Suprapubic skin (tissue), 4 donors: Measurements from ENCODE around the gene DRC3. TPM values are rescaled to one million over a fixed set of nuclear protein-coding genes. Genes with fewer than 3 reads are reported as not detected.

ENCODE experiments used
- DNase-seq, 2 donors: peaks; one replicate each; pipeline ENCODE4 v3.0.0-alpha.2; 2019; ENCODE audit warnings: low spot score in 2 of 2
- H3K27ac ChIP-seq: fragments of 200-600 bp; sonication (generic); one replicate; pipeline ENCODE4 v1.5.1; 2019
- H3K27me3 ChIP-seq: fragments of 200-600 bp; sonication (generic); one replicate; pipeline ENCODE4 v1.5.1; 2019
- H3K36me3 ChIP-seq: fragments of 200-600 bp; sonication (generic); one replicate; pipeline ENCODE4 v1.5.1; 2019
- H3K4me1 ChIP-seq: fragments of 200-600 bp; sonication (generic); one replicate; pipeline ENCODE4 v1.5.1; 2019
- H3K4me3 ChIP-seq: fragments of 200-600 bp; sonication (generic); one replicate; pipeline ENCODE4 v1.5.1; 2019; ENCODE audit warnings: mild to moderate bottlenecking
- H3K9me3 ChIP-seq: fragments of 200-600 bp; sonication (generic); one replicate; pipeline ENCODE4 v1.5.1; 2019
- EP300 ChIP-seq: sonication (generic); formaldehyde crosslinking; IDR thresholded peaks from one replicate; pipeline ENCODE4 v1.6.1; 2017; ENCODE audit warnings: antibody characterized with exemption
- POLR2A ChIP-seq, 2 donors: fragments of 450-650 bp; IDR thresholded peaks; one replicate each; pipeline ENCODE4 v1.6.1; 2017; ENCODE audit warnings: antibody characterized with exemption in 2 of 2, mild to moderate bottlenecking in 2 of 2, moderate library complexity in 2 of 2
- POLR2AphosphoS5 ChIP-seq, 3 donors: sonication (generic); formaldehyde crosslinking; IDR thresholded peaks; one replicate each; pipeline ENCODE4 v1.6.1; 2017; ENCODE audit warnings: antibody characterized with exemption in 3 of 3
- WGBS: methylation state at CpG from one replicate; pipeline ENCODE4 v1.1.5; 2018; 5-methylcytosine and 5-hydroxymethylcytosine counted together
- total RNA-seq, 4 donors: library from RNA; depleted of rRNA; stranded (reverse); fragments of >200 nt; gene quantifications; one replicate each; pipeline ENCODE4 v1.1.0, GENCODE V29; 2016
- TF ChIP-seq, protein P1 (sequence below), 2 donors: fragments of 200-600 bp in 1 of 2; fragments of 450-650 bp in 1 of 2; sonication (generic) in 1 of 2; IDR thresholded peaks; one replicate each; pipeline ENCODE4 v1.5.1; 2016 to 2019; ENCODE audit warnings: antibody characterized with exemption in 2 of 2, mild to moderate bottlenecking in 1 of 2, moderate library complexity in 1 of 2

Gene DRC3, protein sequence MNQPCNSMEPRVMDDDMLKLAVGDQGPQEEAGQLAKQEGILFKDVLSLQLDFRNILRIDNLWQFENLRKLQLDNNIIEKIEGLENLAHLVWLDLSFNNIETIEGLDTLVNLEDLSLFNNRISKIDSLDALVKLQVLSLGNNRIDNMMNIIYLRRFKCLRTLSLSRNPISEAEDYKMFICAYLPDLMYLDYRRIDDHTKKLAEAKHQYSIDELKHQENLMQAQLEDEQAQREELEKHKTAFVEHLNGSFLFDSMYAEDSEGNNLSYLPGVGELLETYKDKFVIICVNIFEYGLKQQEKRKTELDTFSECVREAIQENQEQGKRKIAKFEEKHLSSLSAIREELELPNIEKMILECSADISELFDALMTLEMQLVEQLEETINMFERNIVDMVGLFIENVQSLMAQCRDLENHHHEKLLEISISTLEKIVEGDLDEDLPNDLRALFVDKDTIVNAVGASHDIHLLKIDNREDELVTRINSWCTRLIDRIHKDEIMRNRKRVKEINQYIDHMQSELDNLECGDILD
- total RNA-seq, result 10 to 100 TPM in 1 of 4 donors, 1 to 10 TPM in 3; 2.0 to 10.6 (median 5.5) TPM

DNA sequence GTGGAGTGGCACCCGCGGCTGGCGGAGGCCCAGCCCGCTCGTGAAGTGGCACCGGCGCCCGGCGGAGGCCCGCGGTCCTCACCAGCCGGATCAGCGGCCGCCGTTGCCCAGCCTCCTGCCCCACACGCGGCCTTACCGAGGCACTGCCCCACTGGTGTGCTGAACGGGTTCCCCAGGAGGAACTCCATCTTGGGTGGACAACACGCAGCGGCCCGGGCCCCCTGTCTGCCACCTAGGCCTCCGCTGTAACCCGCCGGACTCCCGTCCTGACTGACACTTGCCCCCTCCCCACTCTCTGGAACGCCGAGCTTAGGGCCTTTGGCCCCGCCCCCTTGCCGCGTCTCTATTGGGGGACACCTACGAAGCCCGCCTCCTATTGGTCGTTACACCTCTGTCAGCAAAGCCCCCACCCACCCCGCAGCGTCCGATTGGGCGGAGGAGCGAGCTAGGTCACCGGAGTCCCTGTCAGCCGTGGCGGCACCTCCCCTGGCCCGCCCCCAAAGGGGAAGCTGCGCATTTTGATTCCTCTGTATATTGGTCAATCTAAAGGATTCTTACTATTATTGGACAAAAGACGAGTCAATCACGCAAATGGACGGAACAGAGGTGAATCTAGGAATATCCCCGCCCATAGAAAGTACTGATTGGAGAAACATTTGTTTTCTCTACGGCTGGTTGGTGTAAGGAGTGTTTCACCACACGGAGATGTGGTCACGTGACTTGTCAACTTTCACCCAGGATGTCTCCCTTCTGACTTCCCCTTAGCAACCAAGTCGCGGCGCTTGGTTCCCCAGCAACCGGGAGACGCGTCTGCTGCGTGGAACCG lies at the start of gene DRC3, which contains the start of gene TOM1L2:
TSS of gene DRC3 (plus strand) at position 737 of the 826 bp plus-strand sequence. CDS start 4,737 bp downstream, outside the sequence.
TSS of gene TOM1L2 (minus strand) at position 275 of the 826 bp plus-strand sequence. CDS start at position 188, 87 bp downstream.
- no peaks in the 10 kb centered on the region for H3K36me3 ChIP-seq
- peak; percentile 100 for DNase-seq
- peak within 1 kb of the TSS; percentile 78 for H3K4me3 ChIP-seq
- no peaks in the 10 kb centered on the region for H3K27me3 ChIP-seq
- peak within 1 kb of the TSS; percentile 93 for H3K27ac ChIP-seq
- WGBS, result under 1% methylated on average over 43 of the region's 59 CpGs
- peaks cover 45% of the 10 kb centered on the region for H3K4me1 ChIP-seq
- TF ChIP-seq POLR2A (IDR thresholded peaks at IDR 0.05), result peak; percentile 59 to 81
- TF ChIP-seq POLR2AphosphoS5 (IDR thresholded peaks at IDR 0.05), result peak in 2 of 3 donors; percentile 28 to 87
- no peak for TF ChIP-seq EP300
- H3K9me3 ChIP-seq, result no peaks in the 10 kb centered on the region

DNA sequence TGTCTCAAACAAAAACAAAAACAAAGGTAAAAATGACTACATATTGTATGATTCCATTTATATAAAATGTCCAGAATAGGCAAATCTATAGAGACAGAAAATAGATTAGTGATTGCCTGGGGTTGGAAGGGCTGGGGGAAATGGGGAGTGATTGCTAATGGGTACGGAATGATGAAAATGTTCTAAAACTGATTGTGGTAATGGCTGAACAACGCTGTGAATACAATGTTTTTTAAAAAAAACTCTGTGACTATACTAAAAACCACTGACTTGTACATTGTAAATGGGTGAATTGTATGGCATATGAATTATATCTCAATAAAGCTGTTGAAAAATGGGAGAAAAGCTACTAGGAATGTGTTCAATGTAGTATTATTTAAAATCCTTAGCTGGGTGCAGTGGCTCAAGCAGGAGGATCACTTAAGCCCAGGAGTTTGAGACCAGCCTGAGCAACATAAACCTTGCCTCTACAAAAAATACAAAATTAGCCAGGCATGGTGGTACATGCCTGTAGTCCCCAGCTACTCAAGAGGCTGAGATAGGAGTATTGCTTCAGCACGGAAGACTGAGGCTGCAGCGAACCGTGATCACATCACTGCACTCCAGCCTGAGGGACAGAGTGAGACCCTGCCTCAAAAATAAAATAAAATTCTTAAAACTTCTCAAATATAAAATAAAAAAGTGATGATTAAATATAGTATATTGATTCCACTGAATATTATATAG lies 48.4 kb upstream of the DRC3 start:
- no peaks in the 10 kb centered on the region for H3K27me3 ChIP-seq
- no peak for DNase-seq
- peaks cover 59% of the 10 kb centered on the region for H3K4me1 ChIP-seq
- H3K4me3 ChIP-seq, result no peak overlapping the region
- TF ChIP-seq EP300, result no peak
- WGBS, result 94% methylated on average over 5 of the region's 5 CpGs
- H3K36me3 ChIP-seq, result no peaks in the 10 kb centered on the region
- H3K9me3 ChIP-seq, result no peaks in the 10 kb centered on the region
- no peak overlapping the region for H3K27ac ChIP-seq

DNA sequence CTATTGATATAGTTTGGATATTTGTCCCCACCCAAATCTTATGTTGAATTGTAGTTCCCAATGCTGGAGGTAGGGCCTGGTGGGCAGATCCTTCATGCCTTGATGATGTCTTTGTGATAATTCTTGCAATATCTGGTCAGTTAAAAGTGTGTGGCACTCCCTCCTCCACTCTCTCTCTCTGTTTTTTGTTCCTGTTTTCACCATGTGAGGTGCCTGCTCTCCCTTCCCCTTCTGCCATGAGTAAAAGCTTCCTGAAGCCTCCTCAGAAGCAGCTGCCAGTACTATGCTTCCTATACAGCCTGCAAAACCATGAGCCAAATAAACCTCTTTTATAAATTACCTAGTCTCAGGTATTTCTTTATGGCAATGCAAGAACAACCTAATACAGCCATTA lies 47.8 kb upstream of the DRC3 start:
- Histone ChIP-seq H3K27ac (no peak overlapping the region), H3K27me3 (no peaks in the 10 kb centered on the region), H3K9me3 (no peaks in the 10 kb centered on the region), H3K36me3 (no peaks in the 10 kb centered on the region), H3K4me1 (peaks cover 59% of the 10 kb centered on the region), H3K4me3 (no peak overlapping the region)
- TF ChIP-seq POLR2A (IDR thresholded peaks at IDR 0.05) (no peak), EP300 (no peak), POLR2AphosphoS5 (IDR thresholded peaks at IDR 0.05) (no peak)
- TF ChIP-seq, protein P1, sequence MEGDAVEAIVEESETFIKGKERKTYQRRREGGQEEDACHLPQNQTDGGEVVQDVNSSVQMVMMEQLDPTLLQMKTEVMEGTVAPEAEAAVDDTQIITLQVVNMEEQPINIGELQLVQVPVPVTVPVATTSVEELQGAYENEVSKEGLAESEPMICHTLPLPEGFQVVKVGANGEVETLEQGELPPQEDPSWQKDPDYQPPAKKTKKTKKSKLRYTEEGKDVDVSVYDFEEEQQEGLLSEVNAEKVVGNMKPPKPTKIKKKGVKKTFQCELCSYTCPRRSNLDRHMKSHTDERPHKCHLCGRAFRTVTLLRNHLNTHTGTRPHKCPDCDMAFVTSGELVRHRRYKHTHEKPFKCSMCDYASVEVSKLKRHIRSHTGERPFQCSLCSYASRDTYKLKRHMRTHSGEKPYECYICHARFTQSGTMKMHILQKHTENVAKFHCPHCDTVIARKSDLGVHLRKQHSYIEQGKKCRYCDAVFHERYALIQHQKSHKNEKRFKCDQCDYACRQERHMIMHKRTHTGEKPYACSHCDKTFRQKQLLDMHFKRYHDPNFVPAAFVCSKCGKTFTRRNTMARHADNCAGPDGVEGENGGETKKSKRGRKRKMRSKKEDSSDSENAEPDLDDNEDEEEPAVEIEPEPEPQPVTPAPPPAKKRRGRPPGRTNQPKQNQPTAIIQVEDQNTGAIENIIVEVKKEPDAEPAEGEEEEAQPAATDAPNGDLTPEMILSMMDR (IDR thresholded peaks at IDR 0.05), result no peak
- DNase-seq, result no peak

DNA sequence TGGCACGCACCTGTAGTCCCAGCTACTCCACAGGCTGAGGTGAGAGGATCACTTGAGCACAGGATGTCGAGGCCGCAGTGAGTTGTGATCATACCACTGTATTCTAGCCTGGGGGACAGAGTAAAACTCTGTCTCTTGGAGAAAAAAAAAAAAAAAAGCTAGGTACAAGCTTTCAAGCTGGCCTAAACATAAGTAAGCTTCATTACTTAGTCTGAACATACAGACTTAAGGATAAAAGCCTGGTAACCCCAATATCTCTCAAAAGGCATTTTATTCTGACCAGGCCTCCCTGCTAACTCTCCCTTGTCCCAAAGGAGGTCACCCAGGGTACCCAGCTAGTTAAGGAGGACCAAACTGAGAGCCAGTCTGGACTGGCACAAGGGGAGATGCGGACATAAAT lies 46.6 kb upstream of the DRC3 start:
- Histone ChIP-seq H3K36me3 (no peaks in the 10 kb centered on the region), H3K27me3 (no peaks in the 10 kb centered on the region), H3K4me3 (no peak overlapping the region), H3K9me3 (no peaks in the 10 kb centered on the region), H3K27ac (no peak overlapping the region), H3K4me1 (peaks cover 51% of the 10 kb centered on the region)
- DNase-seq, result no peak
- WGBS, result 66% methylated on average over 4 of the region's 4 CpGs
- TF ChIP-seq EP300 (no peak), POLR2A (IDR thresholded peaks at IDR 0.05) (no peak), POLR2AphosphoS5 (IDR thresholded peaks at IDR 0.05) (no peak)
- TF ChIP-seq, protein P1 (IDR thresholded peaks at IDR 0.05), result no peak

DNA sequence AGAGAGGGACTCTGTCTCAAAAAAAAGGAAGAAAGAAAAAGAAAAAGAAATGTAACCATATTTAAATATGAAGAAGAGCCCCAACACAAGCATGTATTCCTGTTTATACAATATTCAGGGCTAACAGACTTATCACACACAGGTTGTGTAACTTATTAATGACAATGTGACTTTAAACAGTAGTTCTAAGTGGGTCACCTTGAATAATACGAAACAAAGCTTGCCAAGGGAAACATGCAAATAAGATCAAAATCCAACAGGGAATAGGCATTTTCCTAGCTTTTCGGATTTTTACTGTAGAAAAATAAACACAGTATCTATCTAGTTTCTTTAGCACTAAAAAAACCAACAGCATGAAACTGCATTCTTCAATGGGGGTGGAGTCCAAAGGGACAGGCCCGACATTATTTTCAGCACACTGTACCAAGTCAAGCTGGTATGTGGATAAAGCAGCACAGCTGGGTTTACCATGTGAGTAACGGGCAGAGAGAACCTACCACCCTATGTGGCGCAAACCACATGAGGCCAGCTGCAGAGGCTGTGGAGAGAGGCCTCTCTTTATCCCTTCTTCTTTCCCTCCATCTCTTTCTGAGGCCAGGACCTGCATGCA lies 45.7 kb upstream of the DRC3 start:
- TF ChIP-seq EP300 (no peak), POLR2AphosphoS5 (IDR thresholded peaks at IDR 0.05) (no peak), POLR2A (IDR thresholded peaks at IDR 0.05) (no peak)
- TF ChIP-seq, protein P1 (IDR thresholded peaks at IDR 0.05), result no peak
- no peaks in the 10 kb centered on the region for H3K9me3 ChIP-seq
- no peak overlapping the region for H3K4me3 ChIP-seq
- WGBS, result 61% methylated on average over 5 of the region's 5 CpGs
- H3K4me1 ChIP-seq, result peaks cover 42% of the 10 kb centered on the region
- H3K36me3 ChIP-seq, result no peaks in the 10 kb centered on the region
- H3K27ac ChIP-seq, result no peak overlapping the region
- DNase-seq, result no peak
- no peaks in the 10 kb centered on the region for H3K27me3 ChIP-seq
